Activated CD8-positive, alpha-beta memory T cell treated with anti-CD3 and anti-CD28 coated beads, Interleukin-2, amount 10 ng/mL, durations not matched to agents 7 days and 5 days (primary cell): Measurements from ENCODE around the gene SPIN4. TPM values are rescaled to one million over a fixed set of nuclear protein-coding genes. Genes with fewer than 3 reads are reported as not detected.
"Not testable (repeated sequence)": the region's sequence is repeated elsewhere in the genome, so short reads cannot be mapped to it uniquely, and the experiment has no call there.

Experiments
- ATAC-seq: fragments of 150-1000 bp; cut with Tn5 transposase; one replicate; pipeline ENCODE4 v1.10.0; 2021; ENCODE audit warnings: moderate library complexity
- CTCF ChIA-PET: fragments of 350-600 bp; sonication (Branson Sonifier 250); formaldehyde crosslinking; loops from one replicate; lab custom pipeline; 2021; ENCODE audit warnings: antibody characterized with exemption; lab: Charles Lee
- DNase-seq: peaks from one replicate; pipeline ENCODE4 v3.0.0-alpha.2; 2020
- H3K27ac Mint-ChIP-seq: one replicate; pipeline ENCODE4 v1.8.0; 2021; ENCODE audit warnings: mild to moderate bottlenecking, mixed read lengths
- H3K27me3 Mint-ChIP-seq: one replicate; pipeline ENCODE4 v1.8.0; 2021; ENCODE audit warnings: mixed read lengths
- H3K36me3 Mint-ChIP-seq: one replicate; pipeline ENCODE4 v1.8.0; 2021; ENCODE audit warnings: mild to moderate bottlenecking, mixed read lengths
- H3K4me1 Mint-ChIP-seq: one replicate; pipeline ENCODE4 v1.8.0; 2021; ENCODE audit warnings: mixed read lengths
- H3K4me3 Mint-ChIP-seq: one replicate; pipeline ENCODE4 v1.8.0; 2021; ENCODE audit warnings: mild to moderate bottlenecking, moderate library complexity, mixed read lengths
- H3K9me3 Mint-ChIP-seq: one replicate; pipeline ENCODE4 v1.8.0; 2022; ENCODE audit warnings: low read depth, mixed read lengths
- total RNA-seq, 2 experiments: library from RNA; stranded (reverse); gene quantifications; one replicate each; pipeline ENCODE4 v1.2.3, GENCODE V29; 2021

Gene SPIN4
- total RNA-seq, result 10 to 100 TPM; 13.2 to 14.8 TPM

DNA sequence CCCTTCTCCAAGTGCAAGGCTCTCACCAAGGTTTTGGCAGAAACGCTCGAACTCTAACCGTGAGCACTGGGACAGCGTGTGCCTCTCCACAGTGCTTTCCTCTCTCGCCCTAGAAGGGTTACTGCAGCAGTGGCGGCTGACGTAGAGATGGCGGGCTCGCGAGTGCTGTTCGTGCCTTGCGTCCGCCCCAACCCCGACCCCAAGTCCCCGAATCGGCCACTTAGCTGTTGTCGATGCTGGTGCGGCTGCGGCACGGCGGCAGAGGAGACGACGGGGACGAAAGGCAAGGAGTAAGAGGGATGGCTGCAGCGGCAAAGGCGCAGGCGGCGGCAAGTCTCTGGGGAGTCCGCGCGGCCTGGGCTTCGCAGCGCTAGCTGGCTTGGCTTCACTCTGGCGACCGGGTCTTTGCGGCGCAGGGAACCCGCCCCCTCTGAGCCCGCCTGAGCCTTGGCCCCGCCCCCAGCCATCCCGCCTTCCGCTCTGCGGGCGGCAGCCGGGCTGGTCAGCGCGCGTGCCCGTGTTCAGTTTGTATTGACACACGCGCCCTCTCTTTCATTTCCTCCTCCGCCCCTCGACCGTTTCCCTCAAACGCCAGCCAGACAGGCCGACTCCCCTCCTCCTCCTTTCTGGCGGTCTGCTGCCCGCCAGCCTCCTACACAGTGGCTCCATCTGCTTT is at the start of gene SPIN4:
SPIN4 (minus strand) TSS at position 392 of the 676 bp plus-strand sequence. CDS start 513 bp downstream, outside the sequence.
- Mint-ChIP-seq H3K36me3 (peaks cover 9% of the 10 kb centered on the region), H3K9me3 (no peaks in the 10 kb centered on the region), H3K27me3 (no peaks in the 10 kb centered on the region), H3K4me3 (peak within 1 kb of the TSS; percentile 93), H3K27ac (peak within 1 kb of the TSS; percentile 88), H3K4me1 (peaks cover 23% of the 10 kb centered on the region)
- CTCF ChIA-PET, result no interaction called here
- DNase-seq (peak; percentile 83), ATAC-seq (peak; percentile 92)

GRCh38 chrX:63400340-63400739 is 49.2 kb upstream of the SPIN4 start:
- ATAC-seq, result no peak
- H3K4me1 Mint-ChIP-seq, result no peaks in the 10 kb centered on the region
- CTCF ChIA-PET, result no interaction called here
- no peaks in the 10 kb centered on the region for H3K9me3 Mint-ChIP-seq
- H3K27ac Mint-ChIP-seq, result no peak overlapping the region
- DNase-seq, result no peak
- no peaks in the 10 kb centered on the region for H3K27me3 Mint-ChIP-seq
- no peaks in the 10 kb centered on the region for H3K36me3 Mint-ChIP-seq
- H3K4me3 Mint-ChIP-seq, result no peak overlapping the region

DNA sequence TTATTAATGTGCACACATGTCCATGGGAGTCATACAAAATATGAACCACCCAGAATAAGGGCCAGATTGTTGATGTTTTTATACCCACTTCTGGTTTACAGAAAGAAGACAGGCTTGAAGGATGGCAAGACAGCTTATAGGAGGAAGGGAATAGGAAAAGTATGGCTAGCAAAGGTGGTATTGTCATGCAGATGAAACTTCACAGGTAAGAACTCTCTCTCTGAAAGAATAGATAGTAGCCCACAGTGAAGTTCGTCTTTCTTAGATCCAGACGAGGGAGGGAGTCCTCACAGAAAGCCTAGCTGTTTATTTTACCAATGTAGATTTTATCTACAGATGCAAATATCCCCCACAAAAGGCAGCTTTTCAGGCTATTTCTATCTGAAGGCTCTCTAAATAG is 43.7 kb upstream of the SPIN4 start:
- no peaks in the 10 kb centered on the region for H3K9me3 Mint-ChIP-seq
- H3K4me3 Mint-ChIP-seq, result no peak overlapping the region
- H3K36me3 Mint-ChIP-seq, result no peaks in the 10 kb centered on the region
- H3K4me1 Mint-ChIP-seq, result no peaks in the 10 kb centered on the region
- ATAC-seq (no peak), DNase-seq (no peak)
- H3K27ac Mint-ChIP-seq, result no peak overlapping the region
- CTCF ChIA-PET, result no interaction called here
- no peaks in the 10 kb centered on the region for H3K27me3 Mint-ChIP-seq

- H3K27me3 Mint-ChIP-seq, H3K4me3 Mint-ChIP-seq, DNase-seq, ATAC-seq, H3K9me3 Mint-ChIP-seq, H3K27ac Mint-ChIP-seq, H3K4me1 Mint-ChIP-seq, CTCF ChIA-PET, H3K36me3 Mint-ChIP-seq: not testable (repeated sequence)
These were observed 42.0 kb upstream of the SPIN4 start for GRCh38 chrX:63393094-63393493.

DNA sequence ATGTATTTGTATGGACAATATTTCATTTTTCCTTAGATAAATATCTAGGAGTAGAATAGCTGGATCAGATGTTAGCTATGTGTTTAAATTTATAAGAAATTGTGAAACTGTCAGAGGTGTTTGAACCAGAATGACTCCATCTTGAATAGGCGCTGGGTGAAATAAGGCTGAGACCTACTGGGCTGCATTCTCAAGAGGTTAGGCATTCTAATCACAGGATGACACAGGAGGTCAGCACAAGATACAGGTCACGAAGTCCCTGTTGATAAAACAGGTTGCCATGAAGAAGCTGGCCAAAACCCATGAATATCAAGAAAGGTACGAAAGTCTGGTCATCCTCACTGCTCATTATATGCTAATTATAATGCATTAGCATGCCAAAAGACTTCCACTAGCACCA is 36.3 kb upstream of the SPIN4 start:
- Mint-ChIP-seq H3K4me1 (no peaks in the 10 kb centered on the region), H3K27me3 (no peaks in the 10 kb centered on the region), H3K36me3 (no peaks in the 10 kb centered on the region), H3K9me3 (no peaks in the 10 kb centered on the region), H3K4me3 (no peak overlapping the region), H3K27ac (no peak overlapping the region)
- CTCF ChIA-PET, result no interaction called here
- DNase-seq (no peak), ATAC-seq (no peak)

DNA sequence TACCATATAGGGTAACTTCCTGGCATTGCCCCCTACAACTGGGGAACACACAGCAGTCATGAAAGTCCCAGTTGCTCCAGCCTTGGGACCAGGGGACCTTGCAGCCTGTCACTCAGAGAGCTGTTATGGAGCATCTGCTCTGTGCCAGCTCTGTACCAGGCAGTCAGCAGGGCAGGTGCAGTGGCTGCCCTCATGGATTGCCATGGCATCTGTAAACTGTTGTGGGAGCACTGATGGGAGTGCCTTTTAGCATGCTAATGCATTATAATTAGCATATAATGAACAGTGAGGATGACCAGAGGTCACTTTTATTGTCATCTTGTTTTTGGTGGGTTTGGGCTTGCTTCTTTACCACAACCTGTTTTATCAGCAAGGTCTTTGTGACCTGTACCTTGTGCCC is 33.1 kb upstream of the SPIN4 start:
- H3K27me3 Mint-ChIP-seq, H3K9me3 Mint-ChIP-seq, H3K36me3 Mint-ChIP-seq, CTCF ChIA-PET, H3K4me1 Mint-ChIP-seq, H3K27ac Mint-ChIP-seq, DNase-seq, H3K4me3 Mint-ChIP-seq, ATAC-seq: not testable (repeated sequence)

- H3K4me1 Mint-ChIP-seq, H3K36me3 Mint-ChIP-seq, H3K4me3 Mint-ChIP-seq, H3K27ac Mint-ChIP-seq, ATAC-seq, H3K27me3 Mint-ChIP-seq, H3K9me3 Mint-ChIP-seq, DNase-seq, CTCF ChIA-PET: not testable (repeated sequence)
These were observed 21.9 kb upstream of the SPIN4 start for GRCh38 chrX:63373012-63373411.

DNA sequence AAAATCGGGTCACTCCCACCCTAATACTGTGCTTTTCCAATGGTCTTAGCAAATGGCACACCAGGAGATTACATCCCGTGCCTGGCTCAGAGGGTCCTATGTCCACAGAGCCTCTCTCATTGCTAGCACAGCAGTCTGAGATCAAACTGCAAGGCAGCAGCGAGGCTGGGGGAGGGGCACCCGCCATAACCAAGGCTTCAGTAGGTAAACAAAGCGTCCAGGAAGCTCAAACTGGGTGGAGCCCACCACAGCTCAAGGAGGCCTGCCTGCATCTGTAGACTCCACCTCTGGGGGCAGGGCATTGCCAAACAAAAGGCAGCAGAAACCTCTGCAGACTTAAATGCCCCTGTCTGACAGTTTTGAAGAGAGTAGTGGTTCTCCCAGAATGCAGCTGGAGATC is 16.6 kb upstream of the SPIN4 start:
- CTCF ChIA-PET, ATAC-seq, H3K4me1 Mint-ChIP-seq, H3K4me3 Mint-ChIP-seq, H3K36me3 Mint-ChIP-seq, H3K27me3 Mint-ChIP-seq, H3K9me3 Mint-ChIP-seq, H3K27ac Mint-ChIP-seq, DNase-seq: not testable (repeated sequence)

DNA sequence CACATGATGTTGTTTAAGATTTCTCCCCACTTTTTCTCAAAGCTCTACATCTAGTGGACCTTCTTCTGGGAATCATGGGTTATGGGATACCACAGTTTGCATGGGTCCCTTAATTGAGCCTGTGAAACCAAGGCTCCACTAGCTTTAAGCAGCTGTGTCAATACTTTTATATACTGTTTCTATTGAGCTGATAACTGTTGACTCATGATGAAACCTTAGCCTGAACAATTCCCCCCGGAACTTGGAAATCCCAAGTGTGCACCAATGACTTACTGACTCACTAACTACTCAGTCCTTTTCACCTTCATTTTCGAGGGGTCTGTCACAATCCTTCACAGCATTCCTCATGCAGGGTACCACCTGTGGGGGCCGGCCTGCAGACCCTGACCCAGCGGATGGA is 12.7 kb upstream of the SPIN4 start:
- no peak overlapping the region for H3K27ac Mint-ChIP-seq
- H3K4me1 Mint-ChIP-seq, result no peaks in the 10 kb centered on the region
- ATAC-seq (no peak), DNase-seq (no peak)
- CTCF ChIA-PET, result no interaction called here
- H3K36me3 Mint-ChIP-seq, result no peaks in the 10 kb centered on the region
- H3K4me3 Mint-ChIP-seq, result no peak overlapping the region
- H3K27me3 Mint-ChIP-seq, result no peaks in the 10 kb centered on the region
- peaks cover 2% of the 10 kb centered on the region for H3K9me3 Mint-ChIP-seq

DNA sequence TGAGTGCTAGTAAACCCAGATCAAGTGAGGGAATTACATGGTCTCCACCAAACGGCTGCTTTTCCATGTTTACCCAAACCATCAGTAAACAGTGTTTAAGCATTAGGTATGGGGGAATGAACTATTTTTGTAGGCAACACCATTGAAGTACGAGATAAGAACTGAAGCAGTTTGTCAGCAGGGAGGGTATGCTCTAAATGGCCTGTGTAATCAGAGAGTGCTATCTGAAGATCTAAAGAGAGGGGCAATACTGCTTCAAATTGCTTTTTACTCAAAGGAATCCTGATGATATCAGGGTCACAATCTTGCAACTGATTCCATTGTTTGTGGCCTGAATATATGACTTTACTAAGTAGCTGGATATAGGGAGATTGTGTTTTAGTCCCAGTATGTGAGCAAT is 10.4 kb upstream of the SPIN4 start:
- Mint-ChIP-seq H3K4me1 (no peaks in the 10 kb centered on the region), H3K27me3 (no peaks in the 10 kb centered on the region), H3K4me3 (no peak overlapping the region), H3K36me3 (no peaks in the 10 kb centered on the region), H3K27ac (no peak overlapping the region), H3K9me3 (peaks cover 2% of the 10 kb centered on the region)
- ATAC-seq (no peak), DNase-seq (no peak)
- CTCF ChIA-PET, result no interaction called here

DNA sequence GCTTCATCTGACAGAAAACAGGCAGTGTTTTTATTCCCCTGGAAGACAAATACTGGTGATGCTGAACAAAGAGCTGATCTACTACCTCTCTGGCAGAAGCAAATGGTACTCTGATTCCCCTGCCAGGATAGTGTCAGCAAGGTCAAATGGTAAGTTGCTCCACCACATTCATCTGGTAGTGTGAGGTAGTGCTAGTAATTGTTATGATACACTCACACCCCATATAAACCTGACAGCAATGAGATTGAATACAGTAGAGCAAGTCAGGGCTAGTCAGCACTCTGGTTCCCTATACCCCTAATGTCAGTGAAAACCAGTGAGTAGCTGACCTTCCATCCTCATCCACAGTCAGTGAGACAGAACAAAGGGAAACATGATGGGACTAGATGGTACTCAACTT is 3.4 kb upstream of the SPIN4 start:
- peaks cover 16% of the 10 kb centered on the region for H3K4me1 Mint-ChIP-seq
- CTCF ChIA-PET, result no interaction called here
- ATAC-seq (no peak), DNase-seq (no peak)
- no peak overlapping the region for H3K27ac Mint-ChIP-seq
- H3K36me3 Mint-ChIP-seq, result peaks cover 7% of the 10 kb centered on the region
- H3K27me3 Mint-ChIP-seq, result no peaks in the 10 kb centered on the region
- H3K9me3 Mint-ChIP-seq, result no peaks in the 10 kb centered on the region
- no peak overlapping the region for H3K4me3 Mint-ChIP-seq

- CTCF ChIA-PET, result no interaction called here
These were observed 661 bp downstream of the SPIN4 start for GRCh38 chrX:63350465-63350877.

GRCh38 chrX:63349307-63349706 is 1.8 kb downstream of the SPIN4 start:
- peaks cover 23% of the 10 kb centered on the region for H3K4me1 Mint-ChIP-seq
- peak overlapping the region; percentile 93 for H3K4me3 Mint-ChIP-seq
- H3K27ac Mint-ChIP-seq, result peak overlapping the region; percentile 52
- H3K9me3 Mint-ChIP-seq, result no peaks in the 10 kb centered on the region
- H3K27me3 Mint-ChIP-seq, result no peaks in the 10 kb centered on the region
- ATAC-seq, result no peak
- peaks cover 11% of the 10 kb centered on the region for H3K36me3 Mint-ChIP-seq
- no peak for DNase-seq
- CTCF ChIA-PET, result no interaction called here

More at GRCh38 chrX:63350465-63350877, 661 bp downstream of the SPIN4 start:
- Mint-ChIP-seq H3K4me1 (peaks cover 23% of the 10 kb centered on the region), H3K27ac (peak overlapping the region; percentile 88), H3K4me3 (peak overlapping the region; percentile 93), H3K36me3 (peaks cover 11% of the 10 kb centered on the region), H3K9me3 (no peaks in the 10 kb centered on the region), H3K27me3 (no peaks in the 10 kb centered on the region)
- peak; percentile 49 for DNase-seq
- peak; percentile 67 for ATAC-seq

- no peak for DNase-seq
- no peak overlapping the region for H3K27ac Mint-ChIP-seq
- no peak overlapping the region for H3K4me3 Mint-ChIP-seq
- peaks cover 5% of the 10 kb centered on the region for H3K4me1 Mint-ChIP-seq
- no peak for ATAC-seq
- peaks cover 29% of the 10 kb centered on the region for H3K36me3 Mint-ChIP-seq
- CTCF ChIA-PET, result no interaction called here
- no peaks in the 10 kb centered on the region for H3K9me3 Mint-ChIP-seq
- no peaks in the 10 kb centered on the region for H3K27me3 Mint-ChIP-seq
These were observed 20.5 kb downstream of the SPIN4 start for GRCh38 chrX:63330681-63331080.
